CD4-positive, alpha-beta T cell treated with Interleukin-6 for 4 hours (primary cell): ENCODE measurements around the gene SEZ6.

Experiments
- DNase-seq: peaks from one replicate; pipeline ENCODE4 v3.0.0-alpha.2; 2020; ENCODE audit warnings: mixed read lengths

SEZ6 gene

DNA sequence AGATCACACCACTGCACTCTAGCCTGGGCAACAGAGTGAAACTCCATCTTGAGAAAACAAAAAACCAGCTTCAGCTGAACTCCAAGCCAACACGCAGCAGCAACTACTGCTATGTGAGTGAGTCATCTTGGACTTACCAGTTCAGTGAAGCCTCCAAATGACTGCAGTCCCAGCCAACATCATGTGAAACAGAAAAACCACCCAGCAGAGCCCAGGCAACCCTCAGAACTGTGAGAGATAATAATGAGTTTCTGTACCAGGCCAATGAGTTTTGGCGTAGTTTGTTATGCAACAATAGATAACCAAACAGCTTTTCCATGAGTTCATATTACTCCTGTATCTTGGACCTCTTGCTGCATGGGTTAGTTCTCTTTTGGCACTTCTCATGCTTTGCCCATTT lies 77.8 kb downstream of the SEZ6 start:
- DNase-seq = peak; percentile 49

DNA sequence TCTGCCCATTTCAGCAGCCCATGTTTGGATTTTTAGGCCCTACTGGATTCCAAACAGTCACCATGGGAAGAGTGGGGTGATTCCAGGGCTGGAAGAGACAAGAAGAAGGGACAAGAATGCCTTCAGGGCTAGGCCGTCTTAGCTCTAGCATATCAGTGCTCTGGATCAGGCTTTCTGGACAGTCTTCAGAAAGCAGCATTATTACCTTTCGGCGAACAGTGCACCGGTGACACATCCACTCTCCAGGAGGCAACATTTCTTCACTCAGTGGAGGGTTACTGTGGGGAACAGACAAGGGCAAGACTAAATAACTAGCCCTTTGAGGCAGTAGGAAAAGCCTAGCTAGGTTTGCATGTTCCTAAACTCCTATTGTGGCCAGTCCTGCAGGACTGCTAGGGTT lies 79.0 kb downstream of the SEZ6 start:
- no peak for DNase-seq

DNA sequence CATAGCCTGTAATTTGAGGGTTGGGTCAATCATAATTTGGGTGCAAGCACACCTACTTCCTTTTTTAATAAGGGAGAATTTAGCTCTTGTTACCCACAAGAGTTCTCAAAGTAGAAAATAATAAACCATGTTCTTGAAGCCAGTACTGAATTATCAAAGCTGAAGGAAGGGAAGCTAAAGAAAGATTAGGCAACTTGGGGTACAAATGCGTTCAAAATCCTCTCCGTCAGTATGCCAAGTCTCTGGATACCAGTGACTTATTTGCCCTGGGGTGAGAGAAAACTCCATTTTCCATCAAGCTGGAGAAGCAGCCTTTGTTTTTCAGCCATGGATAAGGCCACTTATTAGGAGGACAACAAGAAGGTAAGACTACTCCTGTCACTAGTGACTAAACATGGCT lies 79.5 kb downstream of the SEZ6 start:
- no peak for DNase-seq

DNA sequence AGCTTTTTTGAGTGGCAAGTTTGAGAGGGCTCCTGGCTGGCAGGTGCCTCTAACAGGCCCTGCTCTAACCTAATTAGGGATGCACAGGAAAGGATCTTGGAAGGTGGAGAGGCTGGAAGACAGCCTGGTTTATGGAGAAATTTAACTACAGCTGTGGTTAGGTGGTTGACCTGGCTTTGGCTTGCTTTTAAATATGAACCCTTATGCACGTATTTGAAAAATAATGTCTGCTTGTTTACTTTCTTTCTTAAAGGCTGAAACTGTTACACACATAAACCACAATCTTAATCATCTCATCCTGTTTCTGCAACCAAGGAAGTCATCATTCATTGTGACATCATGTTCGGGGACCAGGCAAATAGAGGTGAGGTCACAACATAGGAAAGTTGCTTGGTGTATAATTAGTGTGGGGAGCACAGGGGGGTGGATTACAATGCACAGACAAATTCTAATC lies 79.9 kb downstream of the SEZ6 start:
- DNase-seq = peak; percentile 58

DNA sequence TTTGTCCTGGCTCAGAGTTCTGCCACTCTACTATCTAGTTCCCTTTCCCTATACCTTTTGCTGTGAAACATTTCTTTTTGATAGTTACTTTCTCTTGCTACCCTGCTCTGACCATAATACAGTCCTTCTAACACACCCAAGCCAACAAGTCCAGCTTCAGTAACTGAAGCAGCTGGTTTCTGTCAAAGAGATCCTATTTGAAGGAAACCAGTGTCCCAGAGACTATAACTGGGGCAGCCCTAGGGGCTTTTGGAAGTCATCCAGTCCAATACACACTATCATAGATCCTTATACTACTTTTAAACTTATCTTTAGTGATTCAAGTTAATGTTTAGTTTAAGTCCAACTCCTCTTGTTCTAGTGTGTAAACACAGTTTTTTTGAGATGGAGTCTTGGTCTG lies 85.6 kb downstream of the SEZ6 start:
- no peak for DNase-seq

DNA sequence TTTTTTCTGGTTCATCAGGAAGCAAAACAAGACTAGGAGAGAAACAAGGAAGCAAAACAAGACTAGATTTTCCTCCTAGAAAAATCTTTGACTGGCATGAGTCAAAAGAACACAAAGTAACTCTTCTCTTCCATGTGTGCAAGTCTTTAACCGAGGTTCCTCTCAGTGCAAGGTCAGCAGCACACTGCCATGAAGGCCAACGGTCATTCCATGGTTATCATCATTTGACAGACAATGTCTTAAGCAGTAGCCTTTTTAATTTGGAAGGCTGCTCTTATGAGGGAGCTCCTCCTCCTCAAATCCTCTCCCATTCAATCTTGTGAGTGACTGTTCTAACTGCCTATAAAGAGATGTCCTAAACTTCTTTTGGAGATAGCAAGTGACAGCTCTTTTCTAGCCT lies 87.5 kb downstream of the SEZ6 start:
- DNase-seq = no peak

DNA sequence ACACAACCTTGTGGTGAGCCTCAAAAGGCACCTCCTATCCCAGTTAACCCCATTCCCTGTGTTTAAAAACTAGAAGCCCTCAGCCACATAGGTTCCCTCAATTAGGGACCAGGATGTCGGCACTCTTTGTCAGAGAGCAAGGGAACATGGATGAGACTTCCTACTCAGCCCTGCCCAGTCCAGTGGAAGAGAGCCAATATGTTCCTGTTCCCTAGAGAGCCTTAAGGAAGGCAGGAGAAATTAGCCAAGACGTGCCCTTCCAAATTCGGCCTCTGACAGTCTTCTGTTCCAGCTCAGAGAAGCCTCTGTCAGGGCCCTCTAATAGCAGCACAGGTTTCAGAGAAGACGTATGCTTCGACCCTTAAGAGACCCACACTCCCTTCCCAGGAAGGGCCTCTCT lies 88.4 kb downstream of the SEZ6 start:
- DNase-seq = no peak

DNA sequence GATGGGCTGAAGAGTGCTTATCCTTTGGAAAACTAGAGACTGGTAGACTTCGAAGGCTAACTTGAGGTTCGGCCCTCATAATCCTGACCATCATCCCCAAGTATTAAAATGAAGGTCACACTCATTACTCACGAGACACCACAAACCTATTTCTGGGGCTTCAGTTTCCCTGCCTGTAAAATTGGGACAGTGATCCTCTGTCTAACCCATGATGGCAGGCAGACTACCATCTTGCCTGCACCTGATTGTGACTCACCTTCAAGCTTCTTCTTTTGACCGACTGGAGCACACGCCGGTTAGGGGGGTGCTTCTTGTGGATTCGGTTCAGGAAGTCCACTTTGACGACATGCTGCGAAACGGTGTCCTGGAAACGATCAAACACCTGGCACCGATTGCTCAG lies 88.8 kb downstream of the SEZ6 start:
- DNase-seq = no peak

DNA sequence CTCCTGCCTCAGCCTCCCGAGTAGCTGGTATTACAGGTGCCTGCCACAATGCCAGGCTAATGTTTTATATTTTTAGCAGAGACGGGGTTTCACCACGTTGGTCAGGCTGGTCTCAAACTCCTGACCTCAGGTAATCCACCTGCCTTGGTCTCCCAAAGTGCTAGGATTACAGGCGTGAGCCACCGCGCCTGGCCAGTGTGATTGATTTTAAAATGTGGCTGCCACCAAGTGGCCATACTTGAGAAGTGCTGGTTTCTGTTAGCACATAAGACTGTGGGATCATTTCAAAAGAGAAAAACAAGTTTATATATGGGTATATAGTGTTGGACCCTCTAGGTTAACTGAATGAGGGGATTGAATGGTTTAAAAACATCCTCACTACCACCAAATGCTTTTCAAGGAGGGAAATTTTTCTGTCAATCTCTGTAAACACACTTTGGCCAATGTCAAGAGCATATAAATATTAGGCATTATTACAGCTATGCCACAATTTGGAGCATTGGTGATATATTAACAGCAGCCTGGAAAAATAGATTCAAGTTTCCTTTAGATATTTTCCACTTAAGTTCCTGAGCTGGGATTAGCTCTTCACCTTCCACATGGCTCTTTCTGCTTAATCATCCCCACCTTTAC lies 89.4 kb downstream of the SEZ6 start:
- DNase-seq = peak; percentile 64

DNA sequence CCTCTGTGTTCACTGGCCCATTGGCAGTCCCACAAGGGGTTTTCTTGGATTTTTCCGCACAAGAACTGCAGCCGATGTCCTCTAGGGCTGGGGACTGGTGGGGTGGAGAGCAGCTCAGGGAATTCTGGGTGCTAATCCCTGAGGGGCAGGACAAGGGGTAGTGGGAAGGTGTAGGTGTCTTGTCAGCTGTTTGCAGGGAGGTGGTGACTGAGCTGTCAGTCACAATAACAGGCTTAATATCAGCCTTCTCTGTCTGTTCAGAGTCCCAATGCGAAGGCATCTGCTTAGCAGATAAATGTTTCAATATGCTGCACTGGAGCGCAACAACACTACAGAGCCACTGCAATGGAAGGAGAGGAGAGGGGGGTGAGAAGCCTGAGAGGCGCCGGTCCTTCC lies 92.9 kb downstream of the SEZ6 start:
- DNase-seq = no peak

DNA sequence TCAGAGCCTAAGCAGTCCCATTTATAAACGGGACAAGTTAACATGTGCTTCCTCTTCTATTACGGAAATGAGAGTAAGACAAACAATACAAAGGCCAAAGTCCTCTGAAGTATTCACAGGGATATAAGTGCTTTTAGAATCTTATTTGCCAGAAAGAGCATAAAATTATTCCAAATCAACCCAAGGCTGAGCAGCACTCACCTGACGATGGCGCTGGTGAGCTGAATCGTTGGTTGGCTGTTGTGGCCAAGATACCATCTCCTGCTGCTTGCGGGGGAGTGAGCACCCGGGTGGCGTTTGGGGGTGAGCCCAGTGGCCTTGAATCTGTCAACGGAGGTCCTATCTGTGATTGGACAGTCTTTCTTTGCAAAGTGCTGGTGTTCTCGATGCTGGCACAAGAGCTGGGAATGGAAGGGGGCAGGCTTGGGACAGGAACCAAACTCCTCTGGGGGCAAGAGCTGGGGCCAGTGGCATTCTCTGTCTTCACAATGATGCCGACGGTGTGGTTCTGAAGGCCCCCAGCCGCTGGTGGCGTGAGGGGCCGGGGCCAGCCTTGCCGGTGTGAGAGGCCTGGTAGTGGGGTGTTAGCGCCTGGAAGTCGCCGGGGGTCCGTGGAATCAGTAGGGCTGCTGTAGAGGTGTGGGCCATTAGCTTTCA lies 93.4 kb downstream of the SEZ6 start:
- DNase-seq = peak; percentile 34

DNA sequence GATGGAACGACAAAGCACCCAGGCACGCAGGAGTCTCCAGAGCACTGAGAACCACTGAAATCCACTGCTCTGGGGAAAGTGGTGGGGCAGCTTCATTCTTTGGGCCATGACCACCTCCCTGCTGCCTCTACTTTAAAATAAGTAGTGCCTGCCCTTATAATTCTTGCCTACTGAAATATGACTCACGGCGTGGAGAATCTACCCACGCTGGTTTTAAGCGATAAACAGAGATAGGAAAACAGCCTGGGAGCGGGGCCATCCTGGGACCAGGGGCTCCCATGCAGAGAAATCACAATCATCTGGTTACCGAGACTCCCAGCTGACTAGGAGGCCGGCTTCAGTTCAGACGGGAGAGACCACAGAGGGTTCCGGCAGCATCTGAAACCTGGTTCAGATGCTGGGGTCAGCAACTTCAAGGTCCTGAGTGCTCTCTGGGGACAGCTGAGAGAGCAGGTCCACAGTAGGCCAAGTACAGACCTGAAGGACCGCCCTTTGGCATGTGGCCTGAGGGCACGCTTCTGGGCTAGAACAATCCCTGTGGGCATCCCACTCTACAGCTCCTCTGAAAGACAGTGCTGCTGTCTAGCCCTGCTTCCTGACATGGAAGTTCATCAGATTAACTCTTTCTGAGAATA lies 94.3 kb downstream of the SEZ6 start:
- no peak for DNase-seq

DNA sequence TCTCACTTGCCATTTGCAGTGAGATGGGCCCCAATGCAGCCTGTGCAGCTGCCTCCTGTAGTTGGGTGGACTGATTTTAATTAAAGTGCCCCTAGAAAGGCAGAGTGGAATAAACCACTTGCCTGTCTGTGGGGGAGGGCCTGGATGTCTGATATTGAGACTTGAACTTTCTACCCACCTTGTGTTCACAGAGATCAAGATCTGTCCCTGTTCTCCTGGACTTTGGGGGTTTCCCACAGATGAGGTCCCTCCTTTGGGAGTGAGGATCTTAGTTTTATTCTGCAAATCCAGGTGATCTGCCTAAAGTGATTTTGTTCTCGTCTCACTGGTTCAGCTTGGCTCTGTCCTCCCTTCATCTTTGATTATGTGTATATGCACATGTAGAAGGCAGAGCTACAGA lies 95.3 kb downstream of the SEZ6 start:
- no peak for DNase-seq

DNA sequence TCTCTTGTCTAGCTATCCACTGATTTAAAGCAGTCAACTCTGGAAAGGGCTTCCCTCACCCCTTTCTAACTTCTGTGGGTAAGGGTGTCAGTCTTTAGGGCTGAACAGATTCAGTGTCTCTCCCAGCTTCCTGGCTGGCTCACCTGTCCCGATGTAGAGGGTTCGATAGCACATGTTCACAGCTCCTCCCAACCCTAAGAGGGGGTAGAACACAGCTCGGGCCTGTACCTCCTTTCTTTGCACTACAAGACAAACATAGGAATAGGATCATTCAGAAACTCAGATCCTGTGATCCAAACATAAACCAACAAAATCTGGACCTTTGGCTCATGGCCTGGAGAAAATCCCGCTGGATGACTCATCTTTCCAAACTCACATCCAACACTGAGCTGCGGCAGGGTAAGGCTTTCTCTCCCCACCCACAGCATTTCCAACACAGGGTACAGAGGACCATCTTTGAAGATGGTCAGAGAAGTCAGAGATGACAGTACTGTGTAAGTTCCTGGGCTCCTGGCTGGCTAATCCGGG lies 97.1 kb downstream of the SEZ6 start:
- no peak for DNase-seq

DNA sequence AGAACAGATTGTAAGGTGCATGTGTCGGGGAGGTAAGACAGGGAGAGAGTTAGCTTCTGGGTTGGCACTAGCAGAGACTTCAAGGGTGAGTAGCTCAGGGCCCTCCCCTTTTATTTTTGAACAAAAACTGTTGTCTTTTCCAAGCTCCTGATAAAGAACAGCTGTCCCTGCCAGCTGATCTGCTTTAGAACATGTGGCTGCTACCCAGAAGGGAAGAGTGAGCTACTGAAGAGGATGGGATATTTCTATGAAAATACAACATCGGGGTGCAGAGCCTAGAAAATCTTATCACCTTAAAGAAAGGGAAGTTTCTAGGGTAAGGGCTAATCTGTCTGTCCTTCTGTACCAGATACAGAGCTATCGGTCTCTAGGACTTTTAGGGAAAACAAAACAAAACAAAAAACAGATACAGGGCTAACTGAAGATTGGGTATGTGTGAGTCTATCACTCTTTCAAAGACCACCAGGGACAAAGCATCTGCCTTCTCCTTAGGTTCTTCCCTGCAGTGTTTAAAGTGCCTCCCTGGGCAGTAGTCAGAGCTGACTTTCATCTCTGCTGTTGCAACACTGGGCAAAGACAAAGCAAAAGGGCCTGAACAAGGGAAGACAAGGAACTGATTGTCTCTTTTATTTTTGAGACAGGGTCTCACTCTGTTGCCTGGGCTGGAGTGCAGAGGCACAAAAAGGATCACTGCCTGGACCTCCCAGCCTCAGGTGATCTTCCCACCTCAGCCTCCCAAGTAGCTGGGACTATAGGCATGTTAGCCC lies 97.9 kb downstream of the SEZ6 start:
- DNase-seq = no peak

DNA sequence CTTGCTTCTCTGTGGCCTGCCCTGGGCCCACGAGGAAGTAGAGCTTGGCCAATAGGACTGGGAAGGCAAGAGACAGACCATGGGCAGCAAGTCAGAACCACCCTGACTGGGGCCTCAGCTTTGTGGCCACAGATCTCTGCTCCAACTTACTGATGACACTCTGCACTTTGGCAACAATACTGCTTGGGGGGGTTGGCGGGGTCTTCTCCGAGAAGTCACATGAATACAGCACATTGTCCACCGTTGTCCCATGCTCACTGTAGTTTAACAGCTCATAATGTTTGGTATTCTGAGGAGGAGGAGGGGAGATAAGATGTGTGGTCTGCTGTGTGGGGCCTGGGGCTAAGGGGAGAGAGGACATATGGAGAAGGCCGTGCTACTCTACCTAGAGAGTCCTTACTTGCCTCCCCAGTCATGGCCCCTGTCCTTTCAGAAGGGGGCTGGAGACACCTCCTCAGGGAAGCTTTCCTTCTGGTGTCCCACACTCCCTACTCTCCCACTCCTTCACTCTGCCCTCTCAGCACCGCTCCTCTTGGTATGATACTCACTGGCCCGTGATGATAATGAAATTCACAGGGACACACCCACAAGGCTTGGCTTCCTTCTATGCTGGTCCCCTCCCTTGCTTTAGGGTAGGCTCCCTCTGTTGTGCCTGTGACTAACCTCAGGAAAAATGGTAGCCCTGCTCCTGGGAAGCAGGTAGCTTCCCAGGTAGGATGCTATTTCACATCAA lies 99.0 kb downstream of the SEZ6 start:
- no peak for DNase-seq

DNA sequence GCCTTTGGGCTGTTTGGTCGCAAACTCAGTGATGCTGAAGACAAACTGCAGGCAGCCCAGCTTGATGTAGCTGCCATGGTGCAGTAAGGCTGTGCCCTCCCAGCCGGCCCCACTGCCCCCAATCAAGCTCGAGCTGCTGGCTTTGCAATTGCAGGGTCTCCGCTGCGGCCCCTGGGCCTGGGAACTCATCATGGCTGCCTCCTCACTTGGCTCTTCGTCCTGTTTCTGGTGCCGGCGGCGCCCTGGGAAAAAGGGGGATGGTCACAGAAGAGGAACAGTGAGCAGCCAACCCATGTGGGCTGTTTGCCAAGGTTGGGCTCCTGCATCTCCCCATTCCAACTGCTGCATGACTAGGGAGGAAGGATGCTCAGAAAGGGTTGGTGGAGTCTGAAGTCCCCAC lies 99.6 kb downstream of the SEZ6 start:
- no peak for DNase-seq
